Thymus (tissue), 11 donors: ENCODE data around the gene CUBN. TPM values are rescaled to one million over a fixed set of nuclear protein-coding genes. Genes with fewer than 3 reads are reported as not detected.

ENCODE experiments used
- DNase-seq, 9 donors: peaks; one replicate each; pipeline ENCODE4 v3.0.0-alpha.2; 2013; ENCODE audit warnings: low spot score in 9 of 9, low read depth in 6 of 9, missing footprints in 1 of 9
- H3K27ac ChIP-seq, 2 donors: one replicate each; pipeline ENCODE4 v1.5.1; 2013; ENCODE audit warnings: control low read depth in 1 of 2, low read depth in 1 of 2, low read length in 1 of 2, mild to moderate bottlenecking in 1 of 2, moderate library complexity in 1 of 2
- H3K27me3 ChIP-seq, 2 donors: one replicate each; pipeline ENCODE4 v1.5.1; 2013; ENCODE audit warnings: low read length in 1 of 2; ENCODE audit not compliant: control insufficient read depth in 2 of 2, insufficient read depth in 1 of 2
- H3K36me3 ChIP-seq, 2 donors: one replicate each; pipeline ENCODE4 v1.5.1; 2013; ENCODE audit warnings: low read length in 1 of 2, mild to moderate bottlenecking in 1 of 2, moderate library complexity in 1 of 2; ENCODE audit not compliant: control insufficient read depth in 2 of 2, insufficient read depth in 2 of 2
- H3K4me1 ChIP-seq, 2 donors: one replicate each; pipeline ENCODE4 v1.5.1; 2013; ENCODE audit warnings: low read length in 2 of 2; ENCODE audit not compliant: control insufficient read depth in 2 of 2, insufficient read depth in 2 of 2
- H3K4me3 ChIP-seq, 2 donors: one replicate each; pipeline ENCODE4 v1.5.1; 2013; ENCODE audit warnings: low read length in 2 of 2, control low read depth in 1 of 2, mild to moderate bottlenecking in 1 of 2
- H3K9me3 ChIP-seq, 2 donors: one replicate each; pipeline ENCODE4 v1.5.1; 2013; ENCODE audit warnings: low read length in 1 of 2, mild to moderate bottlenecking in 1 of 2; ENCODE audit not compliant: control insufficient read depth in 2 of 2, insufficient read depth in 1 of 2
- WGBS: extraction: QIAGEN DNeasy Blood & Tissue Kit; methylation state at CpG from one replicate; pipeline ENCODE4 v1.1.7; 2013; 5-methylcytosine and 5-hydroxymethylcytosine counted together
- polyA plus RNA-seq: library from polyadenylated mRNA; stranded (reverse); fragments of 200-250 nt; gene quantifications from one replicate; pipeline ENCODE4 v1.2.3, GENCODE V29; 2013
- total RNA-seq: library from RNA; stranded (reverse); fragments of 120-200 nt; gene quantifications from one replicate; pipeline ENCODE4 v1.2.4, GENCODE V29; 2013
- donor health status: healthy.

The CUBN gene
- total and polyA plus RNA-seq, 2 donors = 1.7 to 1.8 TPM

DNA sequence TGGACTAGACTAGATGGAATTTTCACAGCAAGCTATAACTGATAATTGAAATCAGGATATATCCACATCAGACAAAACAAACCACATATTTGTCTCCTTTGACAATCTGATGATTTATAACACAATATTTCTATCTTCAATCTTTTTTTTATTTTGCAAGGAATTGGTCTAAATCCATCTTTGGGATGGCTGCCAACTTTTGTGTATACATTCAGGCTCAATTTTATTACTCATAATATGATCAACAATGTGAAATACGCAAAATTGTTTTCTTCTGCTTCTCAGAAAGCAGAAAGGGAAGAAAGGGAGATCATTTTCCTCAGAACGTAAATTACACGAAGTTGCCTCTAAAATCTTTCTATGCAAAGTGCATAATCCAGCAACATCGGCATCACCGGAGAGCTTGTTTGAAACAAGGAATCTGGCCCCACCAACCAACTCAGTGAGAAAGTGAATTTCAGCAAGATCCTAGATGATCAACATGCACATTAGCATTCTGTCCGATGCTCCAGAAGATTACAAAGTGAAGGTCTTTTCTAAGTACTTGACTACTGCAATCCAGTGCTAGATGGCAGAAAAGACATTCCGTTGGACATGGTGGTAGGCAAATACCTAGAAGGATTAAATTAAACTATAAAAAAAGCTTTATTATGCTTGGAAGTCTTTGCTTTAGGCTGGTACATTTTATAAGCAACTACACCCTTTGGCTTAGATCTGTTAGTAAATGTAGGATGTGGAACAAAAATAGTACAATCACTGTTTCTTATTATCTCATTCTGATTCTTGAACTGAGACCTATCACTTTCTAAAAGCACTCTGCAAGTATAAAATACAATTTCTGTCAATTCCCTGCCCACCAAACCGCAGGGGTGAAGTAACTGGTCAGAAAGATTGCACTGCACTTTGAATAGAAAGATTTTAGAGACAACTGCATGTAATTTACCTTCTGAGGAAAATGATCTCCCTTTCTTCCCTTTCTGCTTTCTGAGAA lies 186.0 kb downstream of the CUBN start:
- Histone ChIP-seq H3K27me3 (no peaks in the 10 kb centered on the region), H3K4me1 (no peaks in the 10 kb centered on the region)
- 95% methylated on average over 8 of the region's 8 CpGs for WGBS

DNA sequence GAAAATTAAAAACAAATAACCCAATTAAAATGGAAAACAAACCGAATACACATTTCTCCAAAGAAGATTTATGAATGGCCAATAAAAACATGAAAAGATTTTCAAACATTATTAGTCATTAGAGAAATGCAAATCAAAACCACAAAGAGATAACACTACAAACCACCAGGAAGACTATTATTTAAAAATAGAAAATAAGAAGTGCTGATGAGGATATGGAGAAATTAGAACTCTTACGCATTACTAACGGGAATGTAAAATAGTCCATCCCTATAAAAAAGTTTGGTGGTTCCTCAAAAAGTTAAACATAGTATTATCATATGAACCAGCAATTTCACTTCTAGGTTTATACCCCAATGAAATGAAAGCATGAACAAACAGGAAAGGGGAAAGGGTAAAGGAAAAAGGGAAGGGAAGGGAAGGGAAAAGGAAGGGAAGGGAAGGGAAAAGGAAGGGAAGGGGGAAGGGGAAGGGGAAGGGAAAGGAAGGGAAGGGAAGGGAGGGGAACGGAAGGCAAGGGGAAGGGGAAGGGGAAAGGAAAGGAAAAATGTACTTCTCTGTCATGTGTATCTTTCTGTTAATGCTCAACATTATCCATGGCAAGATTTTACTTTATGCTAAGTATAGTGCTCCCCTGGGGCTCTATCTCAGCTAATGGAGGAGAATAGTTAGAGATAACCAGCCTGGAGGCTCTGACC lies 187.1 kb downstream of the CUBN start:
- no peaks in the 10 kb centered on the region for H3K4me1 ChIP-seq
- whole genome bisulfite sequencing = 96% methylated on average over 4 of the region's 4 CpGs
- DNase-seq = no peak
- no peaks in the 10 kb centered on the region for H3K36me3 ChIP-seq
- H3K4me3 ChIP-seq = no peak overlapping the region
- no peak overlapping the region for H3K27ac ChIP-seq
- H3K27me3 ChIP-seq = no peaks in the 10 kb centered on the region
- H3K9me3 ChIP-seq = no peaks in the 10 kb centered on the region

More for the DNA sequence above, 186.0 kb downstream of the CUBN start:
- no peaks in the 10 kb centered on the region for H3K36me3 ChIP-seq
- H3K27ac ChIP-seq = no peak overlapping the region
- H3K4me3 ChIP-seq = no peak overlapping the region
- DNase-seq = no peak
- H3K9me3 ChIP-seq = no peaks in the 10 kb centered on the region

GRCh38 chr10:16941870-16942269 lies 187.7 kb downstream of the CUBN start:
- WGBS = 97% methylated on average over 4 of the region's 4 CpGs
- Histone ChIP-seq H3K27ac (no peak overlapping the region), H3K36me3 (no peaks in the 10 kb centered on the region), H3K4me1 (no peaks in the 10 kb centered on the region), H3K27me3 (no peaks in the 10 kb centered on the region), H3K9me3 (no peaks in the 10 kb centered on the region), H3K4me3 (no peak overlapping the region)
- no peak for DNase-seq

DNA sequence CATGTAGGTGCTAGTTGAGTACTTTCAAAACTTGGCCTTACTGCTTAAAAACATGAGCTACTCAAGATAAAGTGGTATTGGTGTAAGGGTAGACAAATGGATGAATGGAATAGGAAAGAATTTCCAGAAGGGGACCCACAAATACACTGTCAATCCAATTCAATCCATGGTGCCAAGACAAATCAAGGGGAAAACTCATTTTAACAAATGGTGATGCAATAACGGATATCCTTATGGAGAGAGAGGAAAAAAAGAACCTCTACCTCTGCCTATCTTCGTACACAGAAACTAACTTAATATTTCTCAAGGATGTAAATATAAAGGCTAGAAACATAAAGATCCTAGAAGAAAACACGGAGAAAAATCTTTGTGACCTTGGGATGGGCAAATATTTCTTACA lies 188.5 kb downstream of the CUBN start:
- no peaks in the 10 kb centered on the region for H3K9me3 ChIP-seq
- WGBS = 97% methylated on average over 3 of the region's 3 CpGs
- no peak for DNase-seq
- H3K27ac ChIP-seq = no peak overlapping the region
- H3K4me3 ChIP-seq = no peak overlapping the region
- no peaks in the 10 kb centered on the region for H3K27me3 ChIP-seq
- H3K36me3 ChIP-seq = no peaks in the 10 kb centered on the region
- H3K4me1 ChIP-seq = no peaks in the 10 kb centered on the region

DNA sequence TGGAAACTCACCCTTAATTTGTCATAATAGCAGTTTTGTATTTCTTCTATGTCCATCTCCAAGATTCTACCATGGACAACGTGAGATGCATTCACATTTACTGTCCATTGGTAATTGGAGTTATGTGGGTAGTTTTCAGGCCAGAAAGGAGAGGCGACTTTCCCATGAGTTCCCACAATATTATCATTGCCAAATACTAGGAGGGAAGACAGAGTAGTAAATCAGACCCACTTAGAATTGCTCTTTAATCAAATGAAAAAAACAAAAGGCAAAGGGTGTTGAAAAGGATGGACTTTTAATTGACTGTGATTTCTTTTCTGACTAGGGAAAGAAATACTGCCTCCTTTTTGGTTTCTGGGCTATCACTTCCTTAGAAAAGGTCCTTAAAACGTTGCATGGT lies 190.7 kb downstream of the CUBN start:
- H3K4me3 ChIP-seq = no peak overlapping the region
- no peak overlapping the region for H3K27ac ChIP-seq
- H3K36me3 ChIP-seq = no peaks in the 10 kb centered on the region
- H3K27me3 ChIP-seq = no peaks in the 10 kb centered on the region
- H3K9me3 ChIP-seq = no peaks in the 10 kb centered on the region
- no peak for DNase-seq
- 73% methylated on average over 3 of the region's 3 CpGs for WGBS
- no peaks in the 10 kb centered on the region for H3K4me1 ChIP-seq

DNA sequence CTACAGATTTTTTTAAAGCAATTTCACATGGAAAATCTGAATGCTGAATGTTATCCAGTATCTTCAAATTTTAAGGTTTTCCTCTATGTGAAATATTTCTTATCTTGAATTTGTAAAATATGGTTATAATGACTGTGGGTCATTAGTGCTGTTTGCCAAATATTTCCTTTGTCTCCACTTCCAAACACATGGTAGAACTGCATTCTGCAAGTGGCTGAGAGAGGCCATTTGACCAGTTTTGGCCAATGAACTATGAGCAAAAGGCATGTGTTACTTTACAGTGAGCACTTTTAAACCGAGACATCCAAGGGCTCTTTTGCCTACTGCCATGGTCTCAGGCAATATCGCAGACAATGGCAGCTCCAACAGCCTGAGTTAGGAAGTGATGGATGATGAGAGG lies 195.2 kb downstream of the CUBN start:
- no peaks in the 10 kb centered on the region for H3K27me3 ChIP-seq
- no peak for DNase-seq
- no peak overlapping the region for H3K4me3 ChIP-seq
- H3K36me3 ChIP-seq = no peaks in the 10 kb centered on the region
- H3K27ac ChIP-seq = no peak overlapping the region
- no peaks in the 10 kb centered on the region for H3K9me3 ChIP-seq
- peaks cover 0 to 3% of the 10 kb centered on the region in 2 donors for H3K4me1 ChIP-seq
- WGBS = over 99% methylated on average over 2 of the region's 2 CpGs

- Histone ChIP-seq H3K27ac (no peak overlapping the region), H3K4me3 (no peak overlapping the region), H3K27me3 (no peaks in the 10 kb centered on the region), H3K36me3 (no peaks in the 10 kb centered on the region), H3K9me3 (no peaks in the 10 kb centered on the region), H3K4me1 (peaks cover 0 to 3% of the 10 kb centered on the region in 2 donors)
- WGBS = 97% methylated on average over 4 of the region's 4 CpGs
- DNase-seq = no peak
Observed at GRCh38 chr10:16933783-16934182, 195.8 kb downstream of the CUBN start.

DNA sequence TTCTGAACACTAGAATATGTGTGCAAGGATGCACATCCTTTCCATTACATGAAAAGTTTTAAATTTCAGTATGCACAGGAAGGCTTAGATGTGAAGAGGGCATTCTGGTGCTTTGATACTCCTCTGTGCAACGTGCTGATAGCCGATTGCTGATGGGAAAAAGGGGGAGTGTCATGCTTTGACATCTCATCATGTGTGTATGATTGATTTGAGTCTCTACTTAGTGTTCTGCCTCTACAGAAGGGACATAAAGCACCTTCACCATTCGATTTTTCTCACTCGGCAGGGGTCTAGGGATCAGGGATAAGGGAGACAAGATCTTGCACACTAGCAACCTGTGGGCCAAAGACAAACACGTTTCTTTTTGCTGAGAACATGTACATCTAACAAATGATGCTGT lies 197.7 kb downstream of the CUBN start:
- no peak for DNase-seq

DNA sequence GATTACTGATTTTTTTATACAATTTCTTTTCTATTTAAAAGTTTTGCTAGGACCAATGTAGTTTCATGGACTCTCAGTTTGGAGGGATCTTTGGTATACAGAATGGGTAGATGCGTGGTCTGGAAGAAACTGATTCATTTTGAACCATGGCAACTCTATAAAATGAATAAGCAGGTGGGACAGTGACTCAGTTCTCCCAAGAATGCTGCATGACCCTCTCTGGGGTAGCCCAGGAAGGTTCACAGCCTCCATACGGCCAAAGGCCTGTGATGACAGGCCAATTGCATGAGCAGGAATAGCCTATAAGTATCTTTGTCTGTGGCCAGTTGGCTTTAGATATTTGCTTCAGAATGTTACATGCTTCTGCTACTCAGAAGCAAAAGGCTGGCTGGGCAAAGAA lies 199.1 kb downstream of the CUBN start:
- no peak for DNase-seq
- Histone ChIP-seq H3K4me3 (no peak overlapping the region), H3K36me3 (no peaks in the 10 kb centered on the region), H3K27ac (no peak overlapping the region), H3K9me3 (no peaks in the 10 kb centered on the region), H3K4me1 (peaks cover 0 to 3% of the 10 kb centered on the region in 2 donors), H3K27me3 (no peaks in the 10 kb centered on the region)
- over 99% methylated on average over 2 of the region's 2 CpGs for WGBS

More for the DNA sequence above, 197.7 kb downstream of the CUBN start:
- Histone ChIP-seq H3K36me3 (no peaks in the 10 kb centered on the region), H3K4me1 (peaks cover 0 to 3% of the 10 kb centered on the region in 2 donors), H3K4me3 (no peak overlapping the region), H3K27me3 (no peaks in the 10 kb centered on the region), H3K27ac (no peak overlapping the region), H3K9me3 (no peaks in the 10 kb centered on the region)
- 91% methylated on average over 5 of the region's 5 CpGs for WGBS
